GM21717 (cell line): ENCODE results near the gene C1QTNF1.

Experiments used
- ATAC-seq: cut with Tn5 transposase; IDR thresholded peaks from one replicate; pipeline ENCODE4 v1.9.1; 2021; ENCODE audit warnings: mild to moderate bottlenecking, moderate library complexity; ENCODE audit not compliant: unreplicated experiment

Gene C1QTNF1

DNA sequence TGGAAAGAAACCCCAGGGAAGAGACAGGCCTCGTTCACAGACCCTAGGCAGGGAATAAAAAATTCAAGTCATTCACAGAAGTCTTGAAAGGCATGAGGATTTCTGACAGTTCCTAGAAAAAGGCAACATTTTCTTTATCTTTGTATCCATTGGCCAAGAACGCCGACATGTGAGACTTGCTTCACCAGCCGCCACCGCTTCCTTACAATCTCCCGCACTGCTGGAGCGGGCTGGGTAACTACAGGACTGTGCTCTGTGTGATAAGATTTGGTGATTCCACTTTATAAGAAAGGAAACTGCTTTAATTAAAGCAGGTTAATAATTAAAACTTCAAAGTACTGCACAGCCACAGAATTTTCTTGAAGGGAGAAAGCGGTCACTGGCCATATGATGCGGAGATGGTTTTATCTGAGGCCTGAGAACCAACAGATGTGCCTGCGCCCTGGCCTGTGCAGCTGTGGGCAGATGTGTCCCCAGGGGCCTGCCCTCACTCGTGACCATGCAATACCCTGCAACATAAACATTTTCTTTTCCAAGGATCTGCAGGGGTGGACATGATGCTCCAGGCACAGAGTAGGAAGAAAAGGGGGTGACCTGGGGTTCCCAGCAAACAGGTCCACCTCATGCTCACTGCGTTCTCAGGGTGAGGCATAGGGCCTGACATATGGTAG is 31.3 kb upstream of the C1QTNF1 start:
- ATAC-seq, result no peak

DNA sequence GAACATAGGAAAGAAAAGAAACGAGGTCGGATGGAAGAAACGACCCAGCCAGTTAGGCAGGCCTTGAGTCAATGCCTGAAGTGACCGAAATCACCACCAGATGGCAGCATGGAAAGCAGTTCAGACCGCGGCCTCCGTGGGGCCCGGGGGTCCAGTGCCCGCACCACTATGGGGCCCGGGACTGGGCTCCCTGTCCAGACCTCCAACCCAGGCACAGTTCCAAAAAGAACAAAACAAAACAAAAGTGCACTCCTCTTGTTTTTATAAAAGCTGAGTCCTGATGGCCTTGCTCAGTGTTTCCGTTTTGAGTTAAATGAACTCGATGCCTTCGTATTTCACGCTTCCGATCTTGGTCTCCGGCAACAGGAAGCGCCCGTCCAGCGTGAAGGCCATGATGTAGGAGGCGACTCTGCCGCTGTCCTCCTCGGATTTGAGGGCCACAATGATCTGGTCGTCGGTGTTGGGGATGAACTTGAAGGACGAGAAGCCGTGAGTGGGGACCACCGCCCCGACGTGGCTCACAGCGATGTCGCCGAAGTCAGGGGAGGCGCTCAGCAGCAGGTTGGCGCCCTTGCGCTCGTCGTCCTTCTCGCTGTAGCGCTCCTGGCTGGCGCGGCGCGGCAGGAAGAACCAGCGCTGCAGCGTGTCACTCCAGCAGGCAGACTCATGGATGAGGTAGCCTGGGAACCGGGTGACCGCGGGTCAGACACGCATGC is 30.6 kb upstream of the C1QTNF1 start:
- ATAC-seq, result no peak

DNA sequence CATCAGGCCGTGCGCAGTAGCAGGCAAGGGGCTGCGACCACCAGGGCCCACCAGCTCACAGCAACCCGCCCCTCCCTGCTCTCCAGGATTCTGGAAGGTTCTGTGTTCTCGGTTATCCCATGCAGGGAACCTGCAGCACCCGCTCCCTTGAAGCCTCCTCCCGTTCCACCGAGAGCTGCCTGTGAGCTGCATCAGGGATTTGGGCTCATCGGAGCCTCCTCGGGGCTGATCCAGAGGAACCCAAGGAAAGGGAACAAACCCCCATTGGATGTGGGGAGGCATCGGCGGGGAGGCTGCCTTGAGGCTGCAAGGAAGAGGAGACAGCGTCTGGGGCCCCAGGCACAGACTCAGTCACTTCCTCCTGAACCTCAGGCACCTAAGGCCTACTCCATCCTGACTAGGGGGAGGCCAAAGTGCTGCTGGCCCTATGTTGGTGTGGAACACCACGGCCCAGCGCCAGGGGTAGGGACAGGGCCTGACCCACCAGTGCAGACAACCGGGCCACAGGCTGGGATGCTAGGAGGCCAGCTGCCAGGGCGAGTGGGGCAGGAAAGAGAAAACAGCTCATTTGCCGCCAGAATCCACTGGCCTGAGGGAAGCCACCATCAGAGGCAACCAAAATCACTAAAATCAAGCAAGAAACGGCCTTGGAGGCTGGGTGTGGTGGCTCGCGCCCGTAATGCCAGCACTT is 29.8 kb upstream of the C1QTNF1 start:
- ATAC-seq, result no peak

DNA sequence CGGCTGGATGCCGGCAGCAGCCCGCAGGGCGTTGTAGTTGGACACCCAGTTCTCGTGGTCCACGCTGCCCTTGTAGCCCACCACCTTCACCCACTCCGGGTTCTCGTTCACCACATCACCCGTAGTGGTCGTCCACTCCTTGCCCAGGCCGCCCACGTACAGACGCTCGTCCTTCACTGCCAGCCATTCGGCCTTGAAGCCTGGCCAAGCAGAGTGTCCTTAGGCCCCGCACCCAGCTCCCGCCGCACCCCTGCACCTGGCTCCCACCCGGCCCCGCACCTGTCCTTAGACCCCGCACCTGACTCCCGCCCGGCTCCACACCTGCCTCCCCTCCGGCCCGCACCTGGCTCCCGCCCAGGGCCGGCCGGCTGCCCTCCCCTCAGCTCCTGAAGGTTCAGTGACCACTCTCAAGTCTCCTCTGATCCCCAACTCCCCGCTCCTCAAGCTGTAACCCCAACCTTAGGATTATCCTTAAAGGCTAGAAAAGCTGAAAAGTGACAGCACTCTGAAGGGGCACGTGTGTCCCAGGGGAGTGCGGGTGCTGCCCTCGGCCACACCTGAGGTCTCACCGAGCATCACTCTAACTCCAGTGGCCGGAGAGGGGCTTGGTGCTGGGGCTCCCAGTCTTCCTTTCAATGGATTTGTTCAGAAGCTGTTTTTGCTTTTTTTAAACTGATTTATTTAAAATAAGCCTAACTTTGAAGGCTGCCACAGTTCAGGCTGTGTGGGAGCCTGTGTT is 28.8 kb upstream of the C1QTNF1 start:
- no peak for ATAC-seq

DNA sequence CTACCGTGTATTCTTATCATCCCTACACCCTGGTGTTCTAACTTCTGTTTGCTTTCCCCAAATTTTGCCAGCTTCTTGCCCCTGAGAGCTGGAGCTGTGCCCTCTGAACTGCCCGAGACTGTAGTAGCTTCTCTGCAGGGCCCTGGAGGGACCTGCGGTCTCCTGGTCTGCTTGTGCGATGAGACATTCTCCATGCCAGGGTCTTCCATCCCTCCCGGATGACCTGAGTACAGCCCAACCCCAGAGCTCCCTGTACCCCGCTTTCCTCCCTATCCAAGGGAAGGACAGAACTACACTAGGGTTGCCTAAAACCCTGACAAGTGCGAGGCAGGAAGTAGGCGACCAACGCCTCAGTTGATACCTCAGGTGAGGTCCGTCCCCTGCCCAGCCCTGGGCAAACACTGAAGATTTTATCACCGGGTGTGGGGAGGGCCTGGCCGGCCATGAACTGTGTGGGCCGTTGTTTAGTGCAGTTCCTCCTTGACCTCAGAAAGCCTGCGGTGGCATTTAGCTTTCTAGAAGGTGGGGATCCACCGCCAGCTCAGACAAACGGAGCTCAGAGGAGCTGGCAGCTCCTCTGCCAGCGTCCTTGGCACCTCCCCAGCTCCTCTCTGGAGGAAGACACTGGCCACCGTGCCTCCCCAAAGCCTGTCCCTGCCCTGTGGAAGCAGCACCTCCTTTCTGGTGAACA is 28.1 kb upstream of the C1QTNF1 start:
- ATAC-seq, result no peak

DNA sequence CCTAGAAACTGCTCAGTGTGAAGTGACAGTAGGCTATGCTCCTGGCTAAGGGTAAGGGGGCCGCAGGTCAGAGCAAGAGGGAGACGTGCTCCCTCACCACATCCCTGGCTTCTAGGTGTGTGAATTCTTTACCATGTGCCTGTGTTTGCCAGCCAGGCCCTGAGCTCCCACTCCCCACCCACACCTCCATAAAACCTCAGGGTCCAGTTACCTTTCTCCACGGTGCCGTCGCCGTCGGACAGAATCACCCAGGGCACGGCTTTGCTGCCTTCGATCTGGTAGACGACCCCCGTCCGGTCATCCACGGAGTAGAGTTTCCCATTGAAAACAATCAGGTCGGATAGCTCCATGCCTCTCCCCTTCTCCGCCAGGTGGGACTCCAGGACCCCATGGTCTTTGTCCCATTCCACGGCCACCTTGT is 27.2 kb upstream of the C1QTNF1 start:
- ATAC-seq, result no peak

DNA sequence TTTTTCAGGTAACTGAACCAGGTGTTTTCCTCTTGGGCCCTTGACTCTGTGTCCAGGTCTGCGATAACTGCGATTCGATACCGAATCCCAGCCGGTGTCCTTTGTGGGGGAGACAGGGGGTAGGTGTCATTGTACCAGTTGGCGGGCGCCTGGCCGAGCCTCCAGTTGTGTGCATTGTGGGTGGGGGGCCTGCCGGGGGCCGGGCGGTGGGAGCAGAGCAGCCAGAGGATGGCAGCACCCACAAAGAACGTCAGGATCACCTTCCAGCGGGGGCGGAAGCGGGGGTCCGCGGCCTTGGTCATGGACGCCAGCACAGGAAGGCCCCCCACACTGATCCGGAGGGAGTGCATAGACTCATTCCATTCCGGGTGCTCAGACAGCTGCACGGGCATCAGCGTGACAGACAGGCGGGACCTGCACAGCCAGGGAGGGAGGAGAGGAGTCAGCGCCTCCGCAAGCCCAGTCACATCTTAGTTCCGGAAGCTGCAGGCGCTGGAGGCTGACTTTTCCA is 26.7 kb upstream of the C1QTNF1 start:
- no peak for ATAC-seq

DNA sequence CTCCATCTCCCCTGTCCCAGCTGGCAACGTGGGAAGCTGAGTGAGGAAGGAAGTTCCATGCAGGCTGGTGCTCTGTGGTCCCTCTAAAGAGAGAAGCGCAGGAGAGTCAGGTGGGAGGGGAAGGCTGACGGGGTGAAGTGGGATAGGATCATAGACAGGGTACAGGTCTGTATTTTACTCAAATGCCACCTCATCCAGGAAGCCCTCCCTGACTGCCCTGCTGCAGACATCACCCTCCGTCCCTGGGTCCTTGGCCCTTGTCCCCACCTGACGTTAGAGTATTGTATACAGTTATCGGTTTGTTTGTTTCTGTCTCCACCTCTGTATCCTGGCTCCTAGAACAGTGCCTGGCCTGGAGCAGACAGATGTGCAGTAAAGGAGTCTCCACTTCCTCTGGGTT is 26.1 kb upstream of the C1QTNF1 start:
- ATAC-seq, result no peak

DNA sequence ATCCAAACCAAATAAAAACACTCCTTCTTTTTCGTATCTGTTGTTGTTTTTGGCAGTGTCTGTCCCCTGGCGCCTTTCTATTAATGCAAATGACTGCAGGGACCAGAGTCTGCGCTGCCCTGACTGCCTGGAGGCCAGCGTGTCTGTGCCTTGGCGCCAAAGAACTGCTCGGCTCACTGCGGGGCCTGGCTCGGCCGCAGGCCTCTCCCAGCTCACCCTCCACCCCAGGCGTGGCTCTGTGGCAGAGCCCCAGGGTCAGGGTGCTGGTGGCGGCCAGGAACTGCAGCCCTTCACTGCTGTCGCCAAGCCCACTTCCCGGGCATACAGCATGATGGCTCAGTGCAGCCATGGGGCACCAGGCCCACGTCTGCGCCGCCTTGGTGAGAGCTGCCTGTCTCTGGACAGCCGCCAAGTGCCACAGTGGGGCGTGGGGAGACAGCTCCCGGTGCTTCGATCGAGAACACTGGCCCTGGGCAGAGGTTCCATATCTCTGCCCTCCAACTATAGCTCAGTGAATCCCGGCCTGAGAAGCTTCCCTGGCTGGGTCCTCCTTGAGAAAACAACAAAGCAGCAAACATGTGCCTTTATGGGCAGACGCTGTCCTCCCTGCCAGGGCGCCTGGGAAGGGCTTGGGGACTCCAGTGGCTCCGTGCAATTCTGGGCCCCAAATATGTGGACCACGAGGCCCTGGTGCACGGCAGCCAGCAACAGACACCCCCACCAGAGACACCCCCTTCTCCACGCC is 25.5 kb upstream of the C1QTNF1 start:
- no peak for ATAC-seq

DNA sequence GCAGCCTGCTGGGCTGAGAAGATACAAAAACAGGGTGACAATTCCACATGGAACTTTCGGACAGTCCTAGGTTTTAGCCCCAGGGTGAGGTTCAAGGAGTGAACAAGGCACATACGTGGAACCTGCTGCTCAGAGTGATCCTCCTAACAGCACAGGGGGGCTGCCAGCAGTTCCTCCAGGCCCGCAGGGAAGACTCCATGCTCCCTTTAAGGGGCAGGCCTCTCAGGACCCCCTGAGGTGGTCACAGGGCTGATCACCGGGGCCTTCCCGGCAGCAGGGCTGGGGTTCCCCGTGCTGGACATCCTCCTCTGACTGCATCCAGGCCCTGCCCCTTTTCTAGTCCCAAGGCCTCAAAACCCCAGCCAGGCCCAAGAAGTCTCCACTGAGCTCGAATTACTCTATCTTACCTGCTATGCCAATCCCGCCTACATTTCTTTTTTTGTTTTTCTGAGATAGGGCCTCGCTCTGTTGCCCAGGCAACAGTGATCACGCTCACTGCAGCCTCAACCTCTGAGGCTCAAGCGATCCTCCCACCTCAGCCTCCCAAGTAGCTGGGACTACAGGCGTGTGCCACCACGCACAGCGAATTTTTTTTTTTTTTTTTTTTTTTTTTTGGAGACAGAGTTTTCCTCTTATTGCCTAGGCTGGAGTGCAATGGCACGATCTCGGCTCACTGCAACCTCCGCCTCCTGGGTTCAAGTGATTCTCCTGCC is 24.8 kb upstream of the C1QTNF1 start:
- ATAC-seq, result no peak

DNA sequence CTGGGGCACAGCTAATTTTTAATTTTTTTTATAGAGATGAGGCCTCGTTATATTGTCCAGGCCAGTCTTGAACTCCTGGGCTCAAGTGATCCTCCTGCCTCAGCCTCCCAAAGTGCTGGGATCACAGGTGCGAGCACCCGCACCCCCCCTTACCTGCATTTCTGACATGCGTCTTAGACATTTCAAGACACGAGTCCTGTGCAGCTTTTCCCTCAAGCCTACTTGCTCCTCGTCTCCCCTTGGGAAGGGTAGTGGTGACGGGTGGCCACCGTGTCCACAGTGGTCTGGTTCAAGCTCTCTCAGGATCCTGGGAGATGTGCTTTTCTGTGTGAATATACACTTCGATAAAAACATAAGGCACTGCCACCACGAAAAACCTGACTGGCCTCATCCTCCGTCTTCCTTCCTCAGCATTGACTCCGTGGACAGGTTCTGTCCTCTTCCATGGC is 24.0 kb upstream of the C1QTNF1 start:
- no peak for ATAC-seq

DNA sequence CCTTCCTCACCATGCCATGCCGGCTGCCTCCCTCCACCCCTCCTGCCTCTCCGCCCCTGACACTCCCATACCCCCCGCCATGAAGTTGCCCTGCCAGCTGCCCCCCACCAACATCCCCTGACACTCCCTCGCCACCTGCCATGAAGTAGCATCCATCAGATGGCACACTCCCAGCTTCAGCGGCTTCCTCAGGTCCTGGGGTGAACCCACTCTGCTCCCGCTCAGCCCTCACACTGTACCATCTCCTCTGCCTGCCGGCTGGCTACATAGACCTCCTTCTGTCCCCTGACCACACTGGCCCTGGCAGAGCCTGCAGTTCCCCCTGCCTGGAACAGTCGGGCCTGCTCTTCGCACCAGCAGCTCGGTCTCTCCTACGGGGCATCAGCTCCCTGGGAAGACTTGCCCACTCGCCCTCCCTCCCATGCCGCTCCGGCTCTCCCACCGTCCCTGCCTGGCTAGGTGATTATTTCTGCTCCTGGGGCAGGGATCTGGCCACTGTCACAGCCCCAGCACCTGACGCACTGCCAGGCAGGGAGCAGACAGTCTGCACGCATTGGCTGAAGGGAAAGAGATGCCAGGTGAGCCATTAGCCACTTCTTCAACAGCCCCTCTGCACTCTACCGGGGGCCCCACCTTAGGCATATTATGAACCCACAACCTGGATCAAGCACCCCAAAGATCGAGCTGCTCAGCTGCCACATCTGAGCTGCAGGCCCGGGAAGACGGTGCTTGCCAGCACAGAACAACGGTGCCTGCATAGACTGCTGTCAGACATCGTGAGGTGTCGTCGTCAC is 23.4 kb upstream of the C1QTNF1 start:
- no peak for ATAC-seq

DNA sequence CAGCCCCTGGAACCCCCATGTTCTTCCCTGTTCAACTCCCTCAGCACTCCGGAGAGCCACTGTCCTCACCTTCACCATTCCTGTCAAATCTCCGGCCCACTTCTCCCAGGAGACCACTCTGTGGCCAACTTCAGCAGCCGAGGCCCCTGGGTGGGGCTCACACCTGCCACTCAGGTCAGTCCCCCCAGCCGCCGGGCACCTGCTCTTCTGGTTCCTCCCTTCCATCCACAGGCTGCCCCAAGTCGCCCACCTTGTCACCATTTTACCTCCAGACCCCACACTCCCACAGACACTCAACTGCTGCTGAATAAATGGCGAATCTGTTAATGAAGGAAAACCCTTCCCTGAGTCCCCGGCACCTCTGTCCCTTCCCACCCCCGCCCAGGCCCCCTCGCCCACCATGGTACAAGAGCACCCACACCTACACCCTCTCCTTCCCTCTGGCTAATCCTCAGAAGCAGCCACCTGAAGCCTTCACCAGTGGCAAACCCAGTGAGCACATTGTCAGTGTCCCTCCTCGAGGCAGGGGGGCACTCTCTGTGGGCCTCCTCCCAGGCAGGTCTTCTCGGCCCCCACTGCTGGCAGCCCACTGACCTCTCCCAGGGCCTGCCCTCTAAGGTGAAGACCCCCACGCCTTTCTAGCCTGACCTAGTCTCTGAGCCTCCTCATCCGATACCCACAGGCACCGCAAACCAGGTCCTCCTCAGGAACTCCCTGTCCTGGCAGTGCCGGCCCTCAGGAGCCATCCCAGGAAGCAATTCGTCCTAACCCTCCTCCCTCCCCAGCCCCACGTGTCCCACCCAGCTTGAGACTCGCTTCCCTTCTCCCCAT is 22.6 kb upstream of the C1QTNF1 start:
- no peak for ATAC-seq

DNA sequence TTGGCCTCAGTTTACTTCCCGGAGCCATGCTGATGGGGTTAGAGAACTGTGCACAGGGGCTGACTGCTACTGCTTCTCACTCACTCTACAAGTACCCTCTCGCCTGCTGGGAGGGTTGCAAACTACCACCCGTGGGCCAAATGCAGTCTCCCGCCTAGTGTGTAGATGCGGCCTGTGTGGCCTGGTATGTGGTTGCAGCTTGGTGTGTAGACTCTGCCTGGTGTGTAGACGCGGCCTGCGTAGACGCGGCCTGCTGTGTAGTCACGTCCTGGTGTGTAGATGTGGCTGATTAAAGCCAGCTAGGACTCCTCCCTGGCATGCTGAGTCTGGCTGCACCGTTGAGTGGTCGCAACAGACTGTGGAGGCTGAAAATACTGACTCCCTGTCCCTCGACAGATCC is 21.7 kb upstream of the C1QTNF1 start:
- ATAC-seq, result no peak

DNA sequence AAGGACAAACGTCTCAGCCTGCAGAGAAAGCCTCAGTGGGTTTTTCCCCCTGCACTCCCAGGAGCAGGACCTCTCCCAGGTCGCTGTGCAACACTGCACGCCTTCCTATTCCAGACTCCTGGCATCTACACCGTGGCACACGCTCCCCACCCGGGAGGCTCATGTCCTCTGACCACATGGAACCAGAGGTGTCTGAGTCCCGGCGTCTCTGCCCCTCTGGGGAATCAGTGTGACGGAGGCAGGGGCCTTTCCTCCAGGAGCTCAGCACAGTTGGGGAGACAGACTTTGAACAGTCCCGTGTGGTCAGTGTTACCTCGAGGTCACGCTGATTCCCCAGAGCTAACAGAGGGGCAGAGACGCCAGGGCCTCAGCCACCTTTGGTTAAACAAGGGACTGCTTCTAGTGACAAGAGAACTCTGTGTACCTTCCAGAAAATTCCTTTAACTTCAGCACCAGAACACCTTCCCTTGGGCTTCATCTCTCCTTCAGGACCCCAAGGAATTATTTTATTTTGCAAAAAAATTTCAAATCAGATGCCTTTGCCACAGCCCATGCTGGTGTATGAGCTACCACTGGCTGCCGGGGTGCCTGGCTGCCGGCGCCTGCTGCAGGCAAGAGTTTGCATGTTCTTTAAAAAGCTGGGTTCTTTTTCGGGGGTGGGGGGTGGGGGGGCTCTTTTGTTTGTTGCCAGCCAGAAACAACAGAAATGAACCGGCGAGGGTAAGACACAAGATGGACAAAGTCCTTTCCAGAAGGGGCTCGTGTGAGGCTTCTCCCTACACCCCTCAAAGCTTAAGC is 21.0 kb upstream of the C1QTNF1 start:
- ATAC-seq, result no peak

DNA sequence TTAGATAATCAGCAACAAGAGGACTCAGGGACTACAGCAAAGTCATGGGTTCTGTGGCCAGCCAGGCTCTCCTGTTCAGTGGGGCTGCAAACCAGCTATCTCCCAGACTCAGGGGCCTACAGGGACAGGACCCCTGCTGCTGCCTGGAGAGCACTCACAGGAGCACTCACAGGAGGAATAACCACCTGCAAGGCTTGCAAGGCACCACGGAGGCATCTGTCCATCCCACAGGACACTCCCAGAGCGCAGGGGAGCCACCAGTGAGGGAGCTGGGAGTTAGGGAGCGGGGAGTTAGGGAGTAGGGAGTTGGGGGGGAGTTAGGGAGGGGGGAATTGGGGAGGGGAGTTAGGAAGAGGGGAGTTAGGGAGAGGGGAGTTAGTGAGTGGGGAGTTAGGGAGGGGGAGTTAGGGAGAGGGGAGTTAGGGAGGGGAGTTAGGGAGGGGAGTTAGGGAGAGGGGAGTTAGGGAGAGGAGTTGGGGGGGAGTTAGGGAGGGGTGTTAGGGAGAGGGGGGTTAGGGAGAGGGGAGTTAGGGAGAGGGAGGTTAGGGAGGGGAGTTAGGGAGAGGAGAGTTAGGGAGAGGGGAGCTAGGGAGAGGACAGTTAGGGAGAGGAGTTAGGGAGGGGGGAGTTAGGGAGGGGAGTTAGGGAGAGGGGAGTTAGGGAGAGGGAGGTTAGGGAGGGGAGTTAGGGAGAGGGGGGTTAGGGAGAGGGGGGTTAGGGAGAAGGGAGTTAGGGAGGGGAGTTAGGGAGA is 20.1 kb upstream of the C1QTNF1 start:
- ATAC-seq, result no peak
